Panc1 (cell line): ENCODE measurements around the gene ELAVL1.

ENCODE experiments used
- POLR2AphosphoS5 ChIP-seq: IDR thresholded peaks from 2 replicates; pipeline ENCODE4 v1.6.1; 2012; ENCODE audit warnings: mild to moderate bottlenecking, low read depth, low read length, moderate library complexity
- SIN3A ChIP-seq: IDR thresholded peaks from 2 replicates; pipeline ENCODE4 v1.6.1; 2012; ENCODE audit warnings: low read depth, mild to moderate bottlenecking, low read length, moderate library complexity, borderline replicate concordance; ENCODE audit not compliant: insufficient read depth
- TCF7L2 ChIP-seq: IDR thresholded peaks from 2 replicates; pipeline ENCODE4 v1.6.1; 2011; ENCODE audit warnings: mild to moderate bottlenecking, low read depth, low read length, inconsistent platforms
- TF ChIP-seq, protein P1 (sequence below): fragments of 450-650 bp; IDR thresholded peaks from 2 replicates; pipeline ENCODE4 v1.5.1; 2017; ENCODE audit warnings: mild to moderate bottlenecking

DNA sequence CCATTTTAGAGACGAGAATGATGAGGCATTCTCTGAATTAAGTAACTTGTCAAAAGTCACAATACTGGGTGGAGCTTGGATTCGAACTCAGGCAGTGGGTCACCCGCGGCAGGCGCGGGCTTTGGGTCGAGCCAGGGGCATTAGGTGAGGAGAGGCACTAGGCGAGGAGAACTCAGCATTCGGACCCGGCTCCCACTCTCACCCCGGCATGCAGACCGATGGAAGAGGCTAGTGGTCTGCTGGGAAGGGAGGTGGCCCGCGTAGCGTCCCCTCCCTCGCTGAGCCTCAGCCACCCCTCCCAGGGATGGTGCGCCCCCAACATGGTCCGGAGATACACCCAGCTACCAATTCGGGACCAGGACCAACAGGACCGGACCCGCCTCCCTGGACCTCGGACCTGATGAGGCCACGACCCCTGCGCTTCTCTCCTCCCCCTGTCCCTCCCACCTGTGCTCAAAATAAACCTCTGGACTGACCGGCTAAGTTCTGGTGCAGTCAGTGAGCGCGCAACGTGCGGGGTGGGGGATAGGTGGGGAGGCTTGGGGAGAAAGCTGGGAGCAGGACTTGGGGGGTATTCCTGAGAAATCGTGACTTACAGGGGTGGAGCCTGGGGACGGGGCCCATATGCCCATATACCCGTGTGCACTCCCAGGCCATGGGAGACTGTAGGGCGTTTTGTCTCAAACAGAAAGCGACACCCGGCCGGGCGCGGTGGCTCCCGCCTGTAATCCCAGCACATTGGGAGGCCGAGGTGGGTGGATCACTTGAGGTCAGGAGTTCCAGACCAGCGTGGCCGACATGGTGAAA, 86.6 kb downstream of the ELAVL1 start:
- TF ChIP-seq POLR2AphosphoS5 (no peak), TCF7L2 (no peak), SIN3A (no peak)
- TF ChIP-seq, protein P1, sequence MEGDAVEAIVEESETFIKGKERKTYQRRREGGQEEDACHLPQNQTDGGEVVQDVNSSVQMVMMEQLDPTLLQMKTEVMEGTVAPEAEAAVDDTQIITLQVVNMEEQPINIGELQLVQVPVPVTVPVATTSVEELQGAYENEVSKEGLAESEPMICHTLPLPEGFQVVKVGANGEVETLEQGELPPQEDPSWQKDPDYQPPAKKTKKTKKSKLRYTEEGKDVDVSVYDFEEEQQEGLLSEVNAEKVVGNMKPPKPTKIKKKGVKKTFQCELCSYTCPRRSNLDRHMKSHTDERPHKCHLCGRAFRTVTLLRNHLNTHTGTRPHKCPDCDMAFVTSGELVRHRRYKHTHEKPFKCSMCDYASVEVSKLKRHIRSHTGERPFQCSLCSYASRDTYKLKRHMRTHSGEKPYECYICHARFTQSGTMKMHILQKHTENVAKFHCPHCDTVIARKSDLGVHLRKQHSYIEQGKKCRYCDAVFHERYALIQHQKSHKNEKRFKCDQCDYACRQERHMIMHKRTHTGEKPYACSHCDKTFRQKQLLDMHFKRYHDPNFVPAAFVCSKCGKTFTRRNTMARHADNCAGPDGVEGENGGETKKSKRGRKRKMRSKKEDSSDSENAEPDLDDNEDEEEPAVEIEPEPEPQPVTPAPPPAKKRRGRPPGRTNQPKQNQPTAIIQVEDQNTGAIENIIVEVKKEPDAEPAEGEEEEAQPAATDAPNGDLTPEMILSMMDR: no peak
